HEK293T (cell line): ENCODE measurements around the gene FHIT.

Experiments
- CTCF ChIA-PET: fragments of 350-600 bp; formaldehyde crosslinking; extraction: SDS; loops from one replicate; lab custom pipeline; 2021; ENCODE audit warnings: antibody characterized with exemption, inconsistent platforms; lab: Yijun Ruan, JAX
- POLR2A ChIA-PET: fragments of 350-600 bp; formaldehyde crosslinking; extraction: SDS; loops from one replicate; lab custom pipeline; 2020; ENCODE audit warnings: antibody characterized with exemption, inconsistent platforms; lab: Yijun Ruan, JAX
- DNase-seq: peaks from one replicate; pipeline ENCODE4 v3.0.0; 2012; ENCODE audit warnings: mixed read lengths; ENCODE audit errors: extremely low spot score
- ARNT ChIP-seq: fragments of 450-650 bp; IDR thresholded peaks from 2 replicates; pipeline ENCODE4 v1.6.1; 2017; ENCODE audit warnings: mild to moderate bottlenecking
- BHLHE40 ChIP-seq: fragments of 450-650 bp; IDR thresholded peaks from 2 replicates; pipeline ENCODE4 v1.6.1; 2016; ENCODE audit warnings: mild to moderate bottlenecking, moderate library complexity, borderline replicate concordance
- CTBP1 ChIP-seq: fragments of 450-650 bp; IDR thresholded peaks from 2 replicates; pipeline ENCODE4 v1.6.1; 2016; ENCODE audit warnings: borderline replicate concordance
- ELF4 ChIP-seq: fragments of 450-650 bp; IDR thresholded peaks from 2 replicates; pipeline ENCODE4 v1.6.1; 2017; ENCODE audit warnings: antibody characterized with exemption
- FOXA1 ChIP-seq: fragments of 450-650 bp; IDR thresholded peaks from 2 replicates; pipeline ENCODE4 v1.6.1; 2016; ENCODE audit warnings: mild to moderate bottlenecking
- FOXK2 ChIP-seq: fragments of 450-650 bp; IDR thresholded peaks from 2 replicates; pipeline ENCODE4 v1.6.1; 2016; ENCODE audit warnings: mild to moderate bottlenecking
- FOXM1 ChIP-seq: fragments of 450-650 bp; IDR thresholded peaks from 2 replicates; pipeline ENCODE4 v1.6.1; 2017; ENCODE audit warnings: mild to moderate bottlenecking, borderline replicate concordance
- HDGF ChIP-seq: fragments of 450-650 bp; IDR thresholded peaks from 2 replicates; pipeline ENCODE4 v1.6.1; 2017; ENCODE audit warnings: antibody characterized with exemption, borderline replicate concordance
- L3MBTL2 ChIP-seq: fragments of 450-650 bp; conservative IDR thresholded peaks from 2 replicates; pipeline ENCODE4 v1.6.1; 2016; ENCODE audit warnings: mild to moderate bottlenecking
- LEF1 ChIP-seq: fragments of 450-650 bp; IDR thresholded peaks from 2 replicates; pipeline ENCODE4 v1.6.1; 2017; ENCODE audit warnings: mild to moderate bottlenecking, borderline replicate concordance
- NFRKB ChIP-seq: fragments of 450-650 bp; IDR thresholded peaks from 2 replicates; pipeline ENCODE4 v1.6.1; 2016; ENCODE audit warnings: mild to moderate bottlenecking, moderate library complexity
- PKNOX1 ChIP-seq: fragments of 450-650 bp; IDR thresholded peaks from 2 replicates; pipeline ENCODE4 v1.6.1; 2016
- SP1 ChIP-seq: fragments of 450-650 bp; IDR thresholded peaks from 2 replicates; pipeline ENCODE4 v1.6.1; 2017
- SUZ12 ChIP-seq: fragments of 450-650 bp; IDR thresholded peaks from 2 replicates; pipeline ENCODE4 v1.6.1; 2016; ENCODE audit warnings: mild to moderate bottlenecking
- TARDBP ChIP-seq: fragments of 450-650 bp; IDR thresholded peaks from 2 replicates; pipeline ENCODE4 v1.6.1; 2016
- ZNF384 ChIP-seq: fragments of 450-650 bp; IDR thresholded peaks from 2 replicates; pipeline ENCODE4 v1.6.1; 2016

FHIT gene

GRCh38 chr3:60600848-60601247, 650.4 kb downstream of the FHIT start:
- DNase-seq: no peak
- CTCF ChIA-PET: no interaction called here
- POLR2A ChIA-PET: no interaction called here
- TF ChIP-seq CTBP1 (no peak), ARNT (no peak), LEF1 (no peak), ZNF384 (no peak), TARDBP (no peak), BHLHE40 (no peak), FOXM1 (no peak), L3MBTL2 (no peak), SP1 (no peak)

- TF ChIP-seq FOXK2: no peak
- no peak for TF ChIP-seq TARDBP
- no peak for TF ChIP-seq HDGF
- no peak for TF ChIP-seq SP1
- no peak for TF ChIP-seq FOXM1
- no peak for TF ChIP-seq ZNF384
- no peak for TF ChIP-seq NFRKB
- no peak for TF ChIP-seq FOXA1
- TF ChIP-seq BHLHE40: no peak
- no peak for TF ChIP-seq ARNT
- TF ChIP-seq LEF1: no peak
- no peak for TF ChIP-seq CTBP1
- no peak for TF ChIP-seq L3MBTL2
- TF ChIP-seq SUZ12: no peak
- TF ChIP-seq PKNOX1: no peak
- TF ChIP-seq ELF4: no peak
- ChIA-PET POLR2A (no interaction called here), CTCF (no interaction called here)
These were observed 651.7 kb downstream of the FHIT start for GRCh38 chr3:60599586-60599985.

GRCh38 chr3:60598671-60599070, 652.6 kb downstream of the FHIT start:
- TF ChIP-seq SP1 (no peak), PKNOX1 (no peak), FOXA1 (no peak), FOXM1 (no peak)
- ChIA-PET POLR2A (no interaction called here), CTCF (no interaction called here)
- DNase-seq: no peak

More at GRCh38 chr3:60599586-60599985, 651.7 kb downstream of the FHIT start:
- DNase-seq: no peak

GRCh38 chr3:60594025-60594424, 657.2 kb downstream of the FHIT start:
- CTCF ChIA-PET: no interaction called here
- POLR2A ChIA-PET: no interaction called here
- DNase-seq: no peak
- TF ChIP-seq SP1 (no peak), BHLHE40 (no peak), ARNT (no peak), SUZ12 (no peak), FOXA1 (no peak), L3MBTL2 (no peak), FOXM1 (no peak), FOXK2 (no peak), PKNOX1 (no peak), CTBP1 (no peak), TARDBP (no peak), NFRKB (no peak), ELF4 (no peak), ZNF384 (no peak), HDGF (no peak), LEF1 (no peak)

GRCh38 chr3:60591267-60591666, 660.0 kb downstream of the FHIT start:
- DNase-seq: no peak
- CTCF ChIA-PET: no interaction called here
- POLR2A ChIA-PET: no interaction called here
- TF ChIP-seq ARNT: no peak

GRCh38 chr3:60588806-60589205, 662.4 kb downstream of the FHIT start:
- CTCF ChIA-PET: no interaction called here
- TF ChIP-seq NFRKB: no peak
- no peak for TF ChIP-seq TARDBP
- TF ChIP-seq CTBP1: no peak
- TF ChIP-seq FOXK2: no peak
- TF ChIP-seq ELF4: no peak
- TF ChIP-seq HDGF: no peak
- TF ChIP-seq FOXA1: no peak
- DNase-seq: no peak
- POLR2A ChIA-PET: no interaction called here

- ChIA-PET POLR2A (no interaction called here), CTCF (no interaction called here)
- no peak for DNase-seq
- TF ChIP-seq HDGF (no peak), L3MBTL2 (no peak), TARDBP (no peak), CTBP1 (no peak), SUZ12 (no peak), NFRKB (no peak), FOXK2 (no peak), ARNT (no peak), SP1 (no peak), FOXM1 (no peak), LEF1 (no peak), ZNF384 (no peak), PKNOX1 (no peak), ELF4 (no peak), BHLHE40 (no peak), FOXA1 (no peak)
These were observed 665.3 kb downstream of the FHIT start for GRCh38 chr3:60585918-60586317.
